PC-9 (cell line): Measurements from ENCODE around the gene SEMA4C. TPM values are rescaled to one million over a fixed set of nuclear protein-coding genes. Genes with fewer than 3 reads are reported as not detected.

Source experiments
- BruUV-seq: library from RNA; stranded (reverse); fragments of 400-500 nt; replicated peaks from 2 replicates; lab custom pipeline; 2021; lab: Mats Ljungman, UMichigan
- CTCF ChIA-PET: fragments of 300-600 bp; sonication (Branson Sonifier 250); formaldehyde crosslinking; loops from one replicate; lab custom pipeline; 2022; ENCODE audit warnings: antibody characterized with exemption; lab: Charles Lee
- POLR2A ChIA-PET: fragments of 300-600 bp; sonication (Branson Sonifier 250); formaldehyde crosslinking; loops from one replicate; lab custom pipeline; 2022; ENCODE audit warnings: antibody characterized with exemption; ENCODE audit not compliant: unreplicated experiment; lab: Charles Lee
- DNase-seq, 2 experiments: peaks; one replicate each; pipeline versions ENCODE4 v3.0.0 to v3.0.0-alpha.2; 2015 to 2022; ENCODE audit warnings: mixed read lengths in 1 of 2
- H2AFZ ChIP-seq: fragments of 200-600 bp; sonication (generic); 2 replicates; pipeline ENCODE4 v1.8.1; 2017; ENCODE audit warnings: antibody characterized with exemption
- H3F3A ChIP-seq: fragments of 200-600 bp; sonication (generic); 2 replicates; pipeline ENCODE4 v1.8.1; 2017; ENCODE audit warnings: antibody characterized with exemption, mild to moderate bottlenecking, low read depth; ENCODE audit not compliant: insufficient read depth
- H3K27ac ChIP-seq: fragments of 200-600 bp; sonication (generic); 2 replicates; pipeline ENCODE4 v1.6.1; 2016; ENCODE audit warnings: mixed run types
- H3K27me3 ChIP-seq: fragments of 200-600 bp; sonication (generic); 2 replicates; pipeline ENCODE4 v1.6.1; 2016; ENCODE audit warnings: low read depth, mixed run types; ENCODE audit not compliant: insufficient read depth
- H3K36me3 ChIP-seq: fragments of 200-600 bp; sonication (generic); 2 replicates; pipeline ENCODE4 v1.6.1; 2016; ENCODE audit warnings: low read depth, mixed run types
- H3K4me1 ChIP-seq: fragments of 200-600 bp; sonication (generic); replicated peaks from 2 replicates; pipeline ENCODE4 v1.6.1; 2016; ENCODE audit warnings: mixed run types; ENCODE audit not compliant: insufficient read depth
- H3K4me2 ChIP-seq: fragments of 200-600 bp; sonication (generic); 2 replicates; pipeline ENCODE4 v1.6.1; 2017; ENCODE audit warnings: mixed run types
- H3K4me3 ChIP-seq: fragments of 200-600 bp; sonication (generic); 2 replicates; pipeline ENCODE4 v1.6.1; 2016; ENCODE audit warnings: mixed run types
- H3K79me2 ChIP-seq: fragments of 200-600 bp; sonication (generic); 2 replicates; pipeline ENCODE4 v1.6.1; 2017; ENCODE audit warnings: low read depth, mixed run types
- H3K9me2 ChIP-seq: fragments of 200-600 bp; sonication (generic); 2 replicates; pipeline ENCODE4 v1.8.1; 2017; ENCODE audit warnings: mild to moderate bottlenecking; ENCODE audit not compliant: insufficient read depth
- H3K9me3 ChIP-seq: fragments of 200-600 bp; sonication (generic); 2 replicates; pipeline ENCODE4 v1.8.1; 2016; ENCODE audit warnings: low read depth; ENCODE audit not compliant: insufficient read depth
- H4K20me1 ChIP-seq: fragments of 200-600 bp; sonication (generic); 2 replicates; pipeline ENCODE4 v1.8.1; 2017; ENCODE audit not compliant: insufficient read depth
- EZH2 ChIP-seq: fragments of 200-600 bp; sonication (generic); IDR thresholded peaks from 2 replicates; pipeline ENCODE4 v1.8.0; 2017; ENCODE audit warnings: antibody characterized with exemption, low read depth
- intact Hi-C: fragments of 100-400 bp; cut with micrococcal nuclease; formaldehyde crosslinking; loops from one replicate; pipeline ENCODE4 v1.10.0; 2022; ENCODE audit not compliant: unreplicated experiment
- total RNA-seq: library from RNA; stranded (reverse); gene quantifications from 2 replicates; pipeline ENCODE4 v1.2.3, GENCODE V29; 2021
- TF ChIP-seq, protein P1 (sequence below): fragments of 200-600 bp; sonication (generic); conservative IDR thresholded peaks from 2 replicates; pipeline ENCODE4 v1.6.1; 2017; ENCODE audit warnings: mixed run types, antibody characterized with exemption, mild to moderate bottlenecking, moderate library complexity

Gene SEMA4C
- total RNA-seq, 1 experiment from 2014 or later: 52.8 TPM

DNA sequence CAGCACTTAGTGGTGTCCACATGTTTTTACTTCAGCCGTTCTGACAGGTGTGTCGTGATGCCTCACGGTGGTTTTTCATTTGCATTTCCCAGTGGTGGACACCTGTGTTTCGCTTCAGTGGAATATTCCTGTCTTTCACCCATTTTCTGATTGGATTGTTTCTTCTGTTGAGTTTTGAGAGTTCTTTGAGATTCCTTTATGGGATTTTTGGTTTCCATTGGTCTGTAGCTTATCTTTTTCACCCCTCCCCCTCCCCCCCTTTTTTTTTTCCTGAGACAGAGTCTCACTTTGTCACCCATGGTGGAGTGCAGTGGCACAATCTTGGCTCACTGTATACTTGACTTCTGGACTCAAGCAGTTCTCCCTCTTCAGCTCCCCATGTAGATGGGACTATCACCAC lies 34.0 kb downstream of the SEMA4C start:
- no peak overlapping the region for H3K27ac ChIP-seq
- peaks cover 31% of the 10 kb centered on the region for H3F3A ChIP-seq
- H4K20me1 ChIP-seq: no peaks in the 10 kb centered on the region
- peaks cover 25% of the 10 kb centered on the region for H3K4me1 ChIP-seq
- H3K9me2 ChIP-seq: no peaks in the 10 kb centered on the region
- H3K4me2 ChIP-seq: no peak overlapping the region
- ChIA-PET POLR2A (no interaction called here), CTCF (interaction anchor here (0.6 kb wide), 1 partner anchor 117 kb away, joined by 4 read pairs; no protein-coding TSS in a partner anchor)
- H3K36me3 ChIP-seq: peaks cover 15% of the 10 kb centered on the region
- no peak for TF ChIP-seq EZH2
- intact Hi-C loops: no loop called here
- H3K4me3 ChIP-seq: no peak overlapping the region
- no peaks in the 10 kb centered on the region for H3K79me2 ChIP-seq
- H3K27me3 ChIP-seq: no peaks in the 10 kb centered on the region
- no peak overlapping the region for H2AFZ ChIP-seq
- no peak for DNase-seq
- H3K9me3 ChIP-seq: no peaks in the 10 kb centered on the region
- BruUV-seq: no TSS peak

DNA sequence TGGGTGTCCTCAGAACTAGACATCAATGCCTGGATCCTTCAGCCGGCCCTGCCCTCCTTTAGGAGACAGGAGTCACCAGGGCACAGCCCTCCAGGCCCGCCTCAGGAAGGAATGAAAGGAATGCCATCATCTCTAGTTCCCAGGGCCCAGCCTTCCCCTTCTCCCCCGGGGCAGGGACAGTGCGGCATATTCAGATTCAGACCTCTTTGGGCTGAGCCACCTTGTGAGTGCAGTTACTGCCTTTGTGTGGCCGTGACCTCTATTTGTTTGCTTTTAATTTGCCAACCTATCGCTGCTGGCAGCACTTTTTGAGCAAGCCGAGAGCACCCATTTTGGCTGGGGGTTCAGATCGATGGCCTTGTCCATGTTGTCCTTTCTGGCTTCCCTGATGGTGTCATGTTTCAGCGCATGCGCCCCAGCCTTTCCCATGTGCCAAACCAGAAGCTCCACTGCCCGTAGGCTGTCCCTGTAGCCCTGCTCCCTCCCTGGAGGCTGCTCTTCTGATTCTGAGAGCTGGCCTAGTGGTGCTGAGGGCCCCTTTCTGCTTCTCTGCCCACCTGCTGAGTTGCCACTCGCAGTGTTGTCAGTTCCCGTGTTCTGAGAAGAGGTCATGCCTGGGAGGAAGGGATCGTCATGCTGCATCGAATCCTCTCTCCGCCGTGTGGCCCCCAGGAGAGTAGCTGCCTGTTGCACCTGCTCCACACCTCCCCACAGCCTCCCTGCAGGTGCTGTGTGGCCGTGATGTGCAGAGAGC lies 36.9 kb downstream of the SEMA4C start:
- CTCF ChIA-PET: interaction anchor here (0.5 to 0.6 kb wide), 5 partner anchors 25 to 659 kb away, joined by 3 to 11 read pairs (median 9); partner anchors contain the start of gene ANKRD39
- intact Hi-C loops: loop anchor here (1.0 to 2.0 kb wide), 2 partner anchors 17 to 26 kb away; partner anchors contain the start of genes ANKRD39 and CNNM3
- Histone ChIP-seq H3K9me2 (no peaks in the 10 kb centered on the region), H3K4me1 (peaks cover 25% of the 10 kb centered on the region), H3K27me3 (no peaks in the 10 kb centered on the region), H3K4me3 (peak overlapping the region; percentile 30; the same call in 1 of the 2 replicates), H3F3A (peaks cover 34% of the 10 kb centered on the region), H2AFZ (peak overlapping the region; percentile 75), H3K79me2 (no peaks in the 10 kb centered on the region), H3K9me3 (no peaks in the 10 kb centered on the region), H3K36me3 (peaks cover 15% of the 10 kb centered on the region), H3K4me2 (peak overlapping the region; percentile 72), H4K20me1 (no peaks in the 10 kb centered on the region), H3K27ac (peak overlapping the region; percentile 86)
- peak; percentile 90 to 94 for DNase-seq
- TF ChIP-seq, protein P1, sequence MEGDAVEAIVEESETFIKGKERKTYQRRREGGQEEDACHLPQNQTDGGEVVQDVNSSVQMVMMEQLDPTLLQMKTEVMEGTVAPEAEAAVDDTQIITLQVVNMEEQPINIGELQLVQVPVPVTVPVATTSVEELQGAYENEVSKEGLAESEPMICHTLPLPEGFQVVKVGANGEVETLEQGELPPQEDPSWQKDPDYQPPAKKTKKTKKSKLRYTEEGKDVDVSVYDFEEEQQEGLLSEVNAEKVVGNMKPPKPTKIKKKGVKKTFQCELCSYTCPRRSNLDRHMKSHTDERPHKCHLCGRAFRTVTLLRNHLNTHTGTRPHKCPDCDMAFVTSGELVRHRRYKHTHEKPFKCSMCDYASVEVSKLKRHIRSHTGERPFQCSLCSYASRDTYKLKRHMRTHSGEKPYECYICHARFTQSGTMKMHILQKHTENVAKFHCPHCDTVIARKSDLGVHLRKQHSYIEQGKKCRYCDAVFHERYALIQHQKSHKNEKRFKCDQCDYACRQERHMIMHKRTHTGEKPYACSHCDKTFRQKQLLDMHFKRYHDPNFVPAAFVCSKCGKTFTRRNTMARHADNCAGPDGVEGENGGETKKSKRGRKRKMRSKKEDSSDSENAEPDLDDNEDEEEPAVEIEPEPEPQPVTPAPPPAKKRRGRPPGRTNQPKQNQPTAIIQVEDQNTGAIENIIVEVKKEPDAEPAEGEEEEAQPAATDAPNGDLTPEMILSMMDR: no peak
- TF ChIP-seq EZH2: no peak
- POLR2A ChIA-PET: interaction anchor here (0.5 to 0.7 kb wide), 8 partner anchors 10 to 754 kb away, joined by 4 to 15 read pairs (median 9); no protein-coding TSS in a partner anchor
- BruUV-seq: TSS peak; percentile 20

DNA sequence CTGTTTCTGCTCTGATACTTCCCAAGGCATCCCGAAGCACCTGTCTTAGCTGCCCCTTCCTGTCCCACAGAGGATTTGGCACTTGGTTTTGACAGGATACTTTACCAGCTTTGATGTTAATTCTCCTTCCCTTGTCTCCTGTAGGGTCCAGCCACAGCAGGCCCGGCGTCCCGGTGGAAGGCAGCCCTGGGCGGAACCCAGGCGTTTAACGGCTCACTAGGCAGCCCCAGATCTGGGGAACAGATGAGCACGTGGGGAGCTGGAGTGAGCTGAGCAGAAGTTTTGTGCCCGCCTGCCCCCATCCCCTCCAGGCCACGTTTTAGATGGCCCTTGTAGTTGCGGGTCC lies 37.5 kb downstream of the SEMA4C start:
- H3K4me2 ChIP-seq: peak overlapping the region; percentile 72
- H3F3A ChIP-seq: peaks cover 34% of the 10 kb centered on the region
- DNase-seq: no peak
- no peak for TF ChIP-seq EZH2
- TF ChIP-seq, protein P1: no peak
- CTCF ChIA-PET: interaction anchor here (0.6 kb wide), 3 partner anchors 26 to 658 kb away, joined by 3 to 11 read pairs (median 9); partner anchors contain the start of gene ANKRD39
- no peaks in the 10 kb centered on the region for H3K27me3 ChIP-seq
- no peak overlapping the region for H2AFZ ChIP-seq
- H3K4me3 ChIP-seq: no peak overlapping the region
- no peaks in the 10 kb centered on the region for H4K20me1 ChIP-seq
- no peaks in the 10 kb centered on the region for H3K79me2 ChIP-seq
- H3K4me1 ChIP-seq: peaks cover 25% of the 10 kb centered on the region
- peak overlapping the region; percentile 86 for H3K27ac ChIP-seq
- BruUV-seq: TSS peak; percentile 41
- H3K9me2 ChIP-seq: no peaks in the 10 kb centered on the region
- POLR2A ChIA-PET: interaction anchor here (0.6 kb wide), 1 partner anchor 70 kb away, joined by 5 read pairs; no protein-coding TSS in a partner anchor
- H3K9me3 ChIP-seq: no peaks in the 10 kb centered on the region
- intact Hi-C loops: loop anchor here (1.0 to 2.0 kb wide), 2 partner anchors 16 to 26 kb away; partner anchors contain the start of genes ANKRD39 and CNNM3
- peaks cover 15% of the 10 kb centered on the region for H3K36me3 ChIP-seq
